ENCODE data around the gene MYMX. TPM values are rescaled to one million over a fixed set of nuclear protein-coding genes. Genes with fewer than 3 reads are reported as not detected.

The MYMX gene
- total RNA-seq: 0.25 TPM in 1 of 2 replicates, not detected in the other

GRCh38 chr6:44216677-44217331, at the start of gene MYMX:
MYMX (plus strand) TSS chr6:44216926; CDS start chr6:44217472, 546 bp downstream.

GRCh38 chr6:44223319-44224028, 6.7 kb downstream of the MYMX start, which contains the start of gene SLC29A1:
SLC29A1 (plus strand) TSS chr6:44223595; CDS start chr6:44227314, 3,719 bp downstream.

GRCh38 chr6:44246663-44247337, 30.1 kb downstream of the MYMX start, which contains the start of gene HSP90AB1:
HSP90AB1 (plus strand) TSS chr6:44247101; CDS start chr6:44248630, 1,529 bp downstream.

GRCh38 chr6:44257025-44257752, 40.5 kb downstream of the MYMX start, which contains the start of gene SLC35B2:
SLC35B2 (minus strand) TSS chr6:44257528; CDS start chr6:44257410, 118 bp downstream.

GRCh38 chr6:44265007-44265721, 48.4 kb downstream of the MYMX start, which contains the start of gene NFKBIE:
NFKBIE (minus strand) TSS chr6:44265551; CDS start chr6:44265346, 205 bp downstream.

Other genes starting within 250 kb of the MYMX start
- gene MRPL14, start 89.5 kb upstream of the MYMX start, total RNA-seq: 75.9 and 98.7 TPM in 2 replicates
- gene TMEM63B, start 89.4 kb upstream of the MYMX start, total RNA-seq: 35.7 and 54.4 TPM in 2 replicates
- gene CAPN11, start 58.1 kb upstream of the MYMX start, total RNA-seq: 0.25 TPM in 1 of 2 replicates, not detected in the other
- gene SLC29A1, start 6.7 kb downstream of the MYMX start, total RNA-seq: 121 and 145 TPM in 2 replicates
- gene HSP90AB1, start 30.2 kb downstream of the MYMX start, total RNA-seq: 524 and 1,003 TPM in 2 replicates
- gene SLC35B2, start 40.6 kb downstream of the MYMX start, total RNA-seq: 81.0 and 93.4 TPM in 2 replicates
- 24.3 and 25.4 TPM in 2 replicates for gene NFKBIE, start 48.6 kb downstream of the MYMX start, total RNA-seq
- not detected in 2 replicates for gene TMEM151B, start 53.5 kb downstream of the MYMX start, total RNA-seq
- 11.3 and 14.8 TPM in 2 replicates for gene AARS2, start 96.4 kb downstream of the MYMX start, total RNA-seq
- gene SPATS1, start 125.7 kb downstream of the MYMX start, total RNA-seq: not detected in 2 replicates
- 7.4 and 11.9 TPM in 2 replicates for gene CDC5L, start 170.8 kb downstream of the MYMX start, total RNA-seq

All from mesangial cell (primary cell).